HCT116 (cell line): ENCODE measurements around the gene ITGA11. TPM values are rescaled to one million over a fixed set of nuclear protein-coding genes. Genes with fewer than 3 reads are reported as not detected.

Experiments
- ATAC-seq: fragments of 200-7000 bp; cut with Tn5 transposase; 2 replicates; pipeline ENCODE4 v1.9.1; 2020; ENCODE audit warnings: mild to moderate bottlenecking, moderate library complexity
- BruUV-seq: library from RNA; stranded (reverse); fragments of 400-500 nt; replicated peaks from 2 replicates; lab custom pipeline; 2021; lab: Mats Ljungman, UMichigan
- CTCF ChIA-PET: fragments of 300-600 bp; sonication (Branson Sonifier 250); formaldehyde crosslinking; loops from one replicate; lab custom pipeline; 2021; ENCODE audit warnings: antibody characterized with exemption; lab: Charles Lee
- POLR2A ChIA-PET: fragments of 300-600, 350-600 bp; sonication (Branson Sonifier 250); formaldehyde crosslinking; loops from one replicate; lab custom pipeline; 2021; ENCODE audit warnings: antibody characterized with exemption; lab: Charles Lee
- RAD21 ChIA-PET, 2 experiments: fragments of 300-600 bp; sonication (Branson Sonifier 250); formaldehyde crosslinking; loops; one replicate each; lab custom pipeline; 2023; ENCODE audit warnings: low total read pairs in 2 of 2; ENCODE audit not compliant: uncharacterized antibody in 2 of 2, unreplicated experiment in 2 of 2, low non-redundant PET in 1 of 2; lab: Charles Lee
- DNase-seq: peaks from one replicate; pipeline ENCODE4 v3.0.0-alpha.2; 2010; ENCODE audit warnings: low read depth, low spot score
- H2AFZ ChIP-seq: fragments of 200-600 bp; shearing (Covaris generic), sonication (generic); 2 replicates; pipeline ENCODE4 v1.6.1; 2017; ENCODE audit warnings: low read depth, mixed run types, mixed read lengths, antibody characterized with exemption, low read length; ENCODE audit not compliant: poor library complexity, severe bottlenecking
- H3K27ac ChIP-seq: 2 replicates; pipeline ENCODE4 v1.5.1; 2012; ENCODE audit warnings: low read depth, low read length
- H3K27me3 ChIP-seq: fragments of 200-600 bp; sonication (generic); 2 replicates; pipeline ENCODE4 v1.6.1; 2016; ENCODE audit warnings: mixed run types, low read length, mixed read lengths; ENCODE audit not compliant: insufficient read depth
- H3K36me3 ChIP-seq, 2 experiments: fragments of 200-500 bp in 1 of 2; fragments of 200-600 bp in 1 of 2; sonication (Bioruptor generic) in 1 of 2; sonication (generic) in 1 of 2; 2 replicates each; pipeline versions ENCODE4 v1.5.1 to v1.6.1; 2014 to 2016; ENCODE audit warnings: low read length in 2 of 2, inconsistent platforms in 1 of 2, mixed read lengths in 1 of 2, mixed run types in 1 of 2; ENCODE audit not compliant: insufficient read depth in 2 of 2, control insufficient read depth in 1 of 2
- H3K4me1 ChIP-seq, 2 experiments: fragments of 200-600 bp in 1 of 2; sonication (generic) in 1 of 2; 2 replicates each; pipeline versions ENCODE4 v1.5.1 to v1.6.1; 2012 to 2017; ENCODE audit warnings: low read length in 2 of 2, inconsistent platforms in 1 of 2, mild to moderate bottlenecking in 1 of 2, mixed read lengths in 1 of 2, mixed run types in 1 of 2, moderate library complexity in 1 of 2; ENCODE audit not compliant: insufficient read depth in 2 of 2, control insufficient read depth in 1 of 2
- H3K4me2 ChIP-seq: fragments of 200-600 bp; sonication (generic); 2 replicates; pipeline ENCODE4 v1.6.1; 2017; ENCODE audit warnings: mixed run types, low read length, mixed read lengths
- H3K4me3 ChIP-seq, 2 experiments: fragments of 200-600 bp in 1 of 2; sonication (generic) in 1 of 2; replicated peaks in 1 of 2; 2 replicates each; pipeline ENCODE4 v1.5.1; 2011 to 2016; ENCODE audit warnings: low read length in 2 of 2, control low read depth in 1 of 2, low read depth in 1 of 2, mild to moderate bottlenecking in 1 of 2, mixed read lengths in 1 of 2, mixed run types in 1 of 2
- H3K79me2 ChIP-seq: fragments of 200-600 bp; sonication (generic); 2 replicates; pipeline ENCODE4 v1.6.1; 2017; ENCODE audit warnings: mild to moderate bottlenecking, mixed run types, low read length, moderate library complexity, mixed read lengths; ENCODE audit not compliant: insufficient read depth
- H3K9ac ChIP-seq: fragments of 200-600 bp; sonication (generic); 2 replicates; pipeline ENCODE4 v1.6.1; 2016; ENCODE audit warnings: low read length, mixed read lengths
- H3K9me2 ChIP-seq: fragments of 200-600 bp; sonication (generic), shearing (Covaris generic); 2 replicates; pipeline ENCODE4 v1.6.1; 2017; ENCODE audit warnings: mixed run types, mild to moderate bottlenecking, moderate library complexity; ENCODE audit not compliant: insufficient read depth
- H3K9me3 ChIP-seq, 2 experiments: fragments of 200-500 bp in 1 of 2; fragments of 200-600 bp in 1 of 2; sonication (Bioruptor generic) in 1 of 2; sonication (generic) in 1 of 2; 2 replicates each; pipeline ENCODE4 v1.6.1; 2014 to 2017; ENCODE audit warnings: low read length in 2 of 2, mixed read lengths in 2 of 2, inconsistent platforms in 1 of 2, low read depth in 1 of 2, mild to moderate bottlenecking in 1 of 2, mixed run types in 1 of 2, moderate library complexity in 1 of 2; ENCODE audit not compliant: control insufficient read depth in 1 of 2, insufficient read depth in 1 of 2
- H4K20me1 ChIP-seq: fragments of 200-600 bp; sonication (generic), shearing (Covaris generic); 2 replicates; pipeline ENCODE4 v1.6.1; 2017; ENCODE audit warnings: mixed run types, mild to moderate bottlenecking, moderate library complexity; ENCODE audit not compliant: insufficient read depth
- EGR1 ChIP-seq: IDR thresholded peaks from 2 replicates; pipeline ENCODE4 v1.6.1; 2012; ENCODE audit warnings: low read depth
- EZH2phosphoT487 ChIP-seq: fragments of 200-600 bp; IDR thresholded peaks from 2 replicates; pipeline ENCODE4 v1.6.1; 2018; ENCODE audit warnings: antibody characterized with exemption, borderline replicate concordance
- JUND ChIP-seq: IDR thresholded peaks from 2 replicates; pipeline ENCODE4 v1.6.1; 2012
- RAD21 ChIP-seq: IDR thresholded peaks from 2 replicates; pipeline ENCODE4 v1.6.1; 2012; ENCODE audit warnings: low read depth, mild to moderate bottlenecking
- REST ChIP-seq: IDR thresholded peaks from 2 replicates; pipeline ENCODE4 v1.6.1; 2012; ENCODE audit warnings: low read depth
- SIN3A ChIP-seq: IDR thresholded peaks from 2 replicates; pipeline ENCODE4 v1.6.1; 2012; ENCODE audit warnings: low read depth
- ZBTB33 ChIP-seq: IDR thresholded peaks from 2 replicates; pipeline ENCODE4 v1.6.1; 2011; ENCODE audit warnings: mild to moderate bottlenecking, low read length, moderate library complexity; ENCODE audit not compliant: insufficient replicate concordance; ENCODE audit errors: extremely low read depth
- ZFX ChIP-seq: fragments of 450-650 bp; IDR thresholded peaks from 2 replicates; pipeline ENCODE4 v1.6.1; 2017
- intact Hi-C: fragments of 100-400 bp; cut with micrococcal nuclease; formaldehyde crosslinking; loops from 2 replicates; pipeline ENCODE4 v1.10.0; 2022
- total RNA-seq: library from RNA; stranded (reverse); gene quantifications from one replicate; pipeline ENCODE4 v1.2.1, GENCODE V29; 2021; ENCODE audit not compliant: unreplicated experiment
- TF ChIP-seq, protein P1 (sequence below): IDR thresholded peaks from 2 replicates; pipeline ENCODE4 v1.6.1; 2012

Gene ITGA11
- total RNA-seq, 1 experiment from 2014 or later = not detected

DNA sequence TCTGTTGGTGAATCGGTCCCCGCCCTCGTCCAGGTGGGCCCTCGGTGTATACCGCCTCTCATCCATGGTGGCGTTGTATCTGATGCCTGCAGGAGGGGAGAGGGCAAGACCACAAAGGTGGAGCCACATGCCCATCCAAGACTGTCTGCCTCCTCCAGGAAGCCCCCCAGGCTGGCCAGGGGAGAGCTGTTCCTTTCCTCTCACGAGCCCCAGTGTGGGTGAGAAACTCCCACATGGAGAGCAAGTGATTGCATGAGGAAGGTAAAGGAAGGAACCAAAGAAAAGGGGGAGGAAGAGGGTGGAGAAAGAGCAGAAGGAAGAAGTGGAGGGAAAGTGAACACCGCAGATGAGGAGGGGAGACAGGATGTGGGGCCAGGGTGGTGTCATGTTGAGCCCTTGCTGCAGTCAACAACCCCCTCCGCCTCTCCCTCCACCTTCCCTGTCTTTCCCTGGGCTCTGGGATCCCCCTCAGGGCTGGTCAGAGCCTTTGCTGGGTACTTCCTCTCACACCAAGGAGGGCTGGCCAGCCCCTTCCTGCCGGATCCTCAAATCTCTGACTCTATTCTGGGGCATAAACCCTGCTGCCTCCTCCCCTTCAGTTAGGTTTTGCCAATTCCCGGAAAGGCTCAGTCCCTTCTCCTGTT lies 105.1 kb downstream of the ITGA11 start:
- Histone ChIP-seq H3K27ac (no peak overlapping the region), H3K79me2 (no peaks in the 10 kb centered on the region), H3K27me3 (peaks cover 4% of the 10 kb centered on the region; the same call in 1 of the 2 replicates), H4K20me1 (no peaks in the 10 kb centered on the region), H3K9me2 (no peaks in the 10 kb centered on the region), H3K36me3 (no peaks in the 10 kb centered on the region), H3K4me2 (no peak overlapping the region), H2AFZ (no peak overlapping the region), H3K9ac (no peak overlapping the region), H3K9me3 (no peaks in the 10 kb centered on the region), H3K4me1 (no peaks in the 10 kb centered on the region; a peak in 1 of 4 replicates), H3K4me3 (no peak overlapping the region)
- POLR2A ChIA-PET = no interaction called here
- CTCF ChIA-PET = no interaction called here
- no peak for ATAC-seq
- TF ChIP-seq ZFX (no peak), EZH2phosphoT487 (no peak), REST (no peak), SIN3A (no peak), JUND (no peak)
- intact Hi-C loops = no loop called here
- RAD21 ChIA-PET = no interaction called here
- BruUV-seq = no TSS peak
- no peak for DNase-seq

DNA sequence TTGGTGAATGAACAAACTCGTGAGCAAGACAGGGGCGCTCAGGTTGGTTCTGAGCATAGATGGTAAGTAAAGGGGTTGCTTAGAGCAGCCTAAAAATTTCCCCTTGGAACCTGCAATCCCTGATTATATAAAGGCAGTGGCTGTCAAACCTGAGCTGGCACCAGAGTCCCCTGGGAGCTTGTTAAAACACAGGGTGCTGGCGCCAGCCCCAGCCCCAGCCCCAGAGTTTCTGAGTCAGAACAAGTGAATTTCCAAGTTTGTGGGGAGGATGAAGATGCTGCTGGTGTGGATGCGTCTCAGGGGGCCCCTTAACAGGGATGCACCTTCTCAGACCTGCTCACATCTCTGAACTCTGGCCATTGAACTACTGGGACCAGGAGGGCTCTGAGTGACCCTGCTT lies 106.2 kb downstream of the ITGA11 start:
- ChIA-PET CTCF (no interaction called here), RAD21 (no interaction called here), POLR2A (no interaction called here)
- Histone ChIP-seq H3K4me1 (no peaks in the 10 kb centered on the region; a peak in 1 of 4 replicates), H3K27ac (no peak overlapping the region), H4K20me1 (no peaks in the 10 kb centered on the region), H3K79me2 (no peaks in the 10 kb centered on the region), H3K9ac (no peak overlapping the region), H3K36me3 (no peaks in the 10 kb centered on the region), H2AFZ (no peak overlapping the region), H3K4me2 (no peak overlapping the region), H3K9me2 (no peaks in the 10 kb centered on the region), H3K4me3 (no peak overlapping the region), H3K27me3 (peaks cover 4% of the 10 kb centered on the region; the same call in 1 of the 2 replicates), H3K9me3 (no peaks in the 10 kb centered on the region)
- DNase-seq (no peak), ATAC-seq (no peak)
- no peak for TF ChIP-seq EGR1
- no peak for TF ChIP-seq ZBTB33
- TF ChIP-seq, protein P1, sequence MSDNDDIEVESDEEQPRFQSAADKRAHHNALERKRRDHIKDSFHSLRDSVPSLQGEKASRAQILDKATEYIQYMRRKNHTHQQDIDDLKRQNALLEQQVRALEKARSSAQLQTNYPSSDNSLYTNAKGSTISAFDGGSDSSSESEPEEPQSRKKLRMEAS = no peak
- no peak for TF ChIP-seq EZH2phosphoT487
- no peak for TF ChIP-seq SIN3A
- TF ChIP-seq RAD21 = no peak
- BruUV-seq = no TSS peak
- intact Hi-C loops = no loop called here
